Stomach (tissue), 4 donors: ENCODE results near the gene EPHA7.

Experiments
- CTCF ChIP-seq, 7 experiments: fragments of 450-650 bp in 4 of 7; fragments of 200-600 bp in 3 of 7; sonication (generic) in 3 of 7; IDR thresholded peaks; one replicate each; pipeline ENCODE4 v1.5.1; 2016 to 2019; ENCODE audit warnings: antibody characterized with exemption in 7 of 7, control low read depth in 2 of 7, mild to moderate bottlenecking in 1 of 7
- EP300 ChIP-seq: sonication (generic); formaldehyde crosslinking; IDR thresholded peaks from one replicate; pipeline ENCODE4 v1.6.1; 2017; ENCODE audit warnings: antibody characterized with exemption
- POLR2A ChIP-seq, 4 donors: fragments of 450-650 bp; IDR thresholded peaks; one replicate each; pipeline ENCODE4 v1.6.1; 2016; ENCODE audit warnings: antibody characterized with exemption in 4 of 4, control low read depth in 2 of 4, mild to moderate bottlenecking in 1 of 4, moderate library complexity in 1 of 4
- POLR2AphosphoS5 ChIP-seq, 3 donors: sonication (generic); formaldehyde crosslinking; IDR thresholded peaks; one replicate each; pipeline ENCODE4 v1.6.1; 2016; ENCODE audit warnings: antibody characterized with exemption in 3 of 3

GRCh38 chr6:93371756-93372155, 47.6 kb downstream of the EPHA7 start:
- TF ChIP-seq EP300 (no peak), CTCF (IDR thresholded peaks at IDR 0.05) (no peak), POLR2A (IDR thresholded peaks at IDR 0.05) (no peak), POLR2AphosphoS5 (IDR thresholded peaks at IDR 0.05) (no peak)
